ENCODE measurements around the gene STRBP.

STRBP gene

GRCh38 chr9:123120953-123121352 is 147.4 kb downstream of the STRBP start:
- DNase-seq = no peak

GRCh38 chr9:123120131-123120530 is 148.3 kb downstream of the STRBP start:
- DNase-seq = no peak

- DNase-seq = no peak
These were observed 148.8 kb downstream of the STRBP start for GRCh38 chr9:123119566-123119965.

- DNase-seq = no peak
These were observed 152.3 kb downstream of the STRBP start for GRCh38 chr9:123116036-123116435.

GRCh38 chr9:123115146-123115913 is 153.1 kb downstream of the STRBP start:
- DNase-seq = no peak

- no peak for DNase-seq
These were observed 155.2 kb downstream of the STRBP start for GRCh38 chr9:123113185-123113584.

- DNase-seq = no peak
These were observed 156.1 kb downstream of the STRBP start for GRCh38 chr9:123112015-123112975.

GRCh38 chr9:123111427-123112014 is 156.9 kb downstream of the STRBP start:
- no peak for DNase-seq

GRCh38 chr9:123109540-123110279 is 158.7 kb downstream of the STRBP start:
- DNase-seq = no peak

- DNase-seq = no peak
These were observed 159.4 kb downstream of the STRBP start for GRCh38 chr9:123108976-123109375.

- no peak for DNase-seq
These were observed 160.6 kb downstream of the STRBP start for GRCh38 chr9:123107639-123108285.

GRCh38 chr9:123105490-123105889 is 162.9 kb downstream of the STRBP start:
- no peak for DNase-seq

GRCh38 chr9:123104807-123105206 is 163.6 kb downstream of the STRBP start:
- DNase-seq = no peak

GRCh38 chr9:123102375-123103113 is 165.8 kb downstream of the STRBP start:
- no peak for DNase-seq

GRCh38 chr9:123099548-123099947 is 168.8 kb downstream of the STRBP start:
- DNase-seq = no peak

GRCh38 chr9:123099042-123099441 is 169.3 kb downstream of the STRBP start:
- no peak for DNase-seq

- no peak for DNase-seq
These were observed 170.3 kb downstream of the STRBP start for GRCh38 chr9:123098096-123098459.

- no peak for DNase-seq
These were observed 170.8 kb downstream of the STRBP start for GRCh38 chr9:123097430-123098095.

- no peak for DNase-seq
These were observed 171.4 kb downstream of the STRBP start for GRCh38 chr9:123096987-123097386.

- no peak for DNase-seq
These were observed 175.2 kb downstream of the STRBP start for GRCh38 chr9:123093141-123093540.

- DNase-seq = no peak
These were observed 176.9 kb downstream of the STRBP start for GRCh38 chr9:123091459-123091858.
